H9 (cell line): ENCODE data around the gene SCGB3A2. TPM values are rescaled to one million over a fixed set of nuclear protein-coding genes. Genes with fewer than 3 reads are reported as not detected.

Experiments used
- DNase-seq: peaks from one replicate; pipeline ENCODE4 v3.0.0-alpha.2; 2017
- H2AFZ ChIP-seq: one replicate; pipeline ENCODE4 v1.6.1; 2013; ENCODE audit warnings: mild to moderate bottlenecking, low read length, control low read depth, moderate library complexity
- H2AK5ac ChIP-seq: 2 replicates; pipeline ENCODE4 v1.6.1; 2013; ENCODE audit warnings: low read length, control low read depth, mixed read lengths; ENCODE audit not compliant: insufficient read length
- H2BK120ac ChIP-seq: one replicate; pipeline ENCODE4 v1.6.1; 2013; ENCODE audit warnings: low read depth, mild to moderate bottlenecking, low read length, control low read depth, inconsistent platforms; ENCODE audit not compliant: poor library complexity, severe bottlenecking
- H2BK12ac ChIP-seq: 2 replicates; pipeline ENCODE4 v1.6.1; 2013; ENCODE audit warnings: low read length, control low read depth, mixed read lengths, low read depth; ENCODE audit not compliant: insufficient read length
- H2BK15ac ChIP-seq: 2 replicates; pipeline ENCODE4 v1.6.1; 2013; ENCODE audit warnings: low read depth, low read length, control low read depth
- H2BK20ac ChIP-seq: one replicate; pipeline ENCODE4 v1.6.1; 2013; ENCODE audit warnings: low read depth, mild to moderate bottlenecking, low read length, control low read depth, inconsistent platforms; ENCODE audit not compliant: poor library complexity, severe bottlenecking
- H2BK5ac ChIP-seq: 2 replicates; pipeline ENCODE4 v1.6.1; 2013; ENCODE audit warnings: low read length, control low read depth, mixed read lengths; ENCODE audit not compliant: insufficient read length
- H3K14ac ChIP-seq: 2 replicates; pipeline ENCODE4 v1.6.1; 2013; ENCODE audit warnings: low read length, control low read depth; ENCODE audit not compliant: insufficient read depth
- H3K18ac ChIP-seq: 2 replicates; pipeline ENCODE4 v1.6.1; 2013; ENCODE audit warnings: low read depth, mild to moderate bottlenecking, mixed read lengths, low read length, control low read depth; ENCODE audit not compliant: insufficient read length
- H3K23ac ChIP-seq: 2 replicates; pipeline ENCODE4 v1.6.1; 2013; ENCODE audit warnings: low read length, control low read depth, mixed read lengths, low read depth; ENCODE audit not compliant: insufficient read length
- H3K23me2 ChIP-seq: 2 replicates; pipeline ENCODE4 v1.6.1; 2013; ENCODE audit warnings: low read depth, mild to moderate bottlenecking, mixed read lengths, low read length, control low read depth; ENCODE audit not compliant: insufficient read length, poor library complexity, severe bottlenecking
- H3K27ac ChIP-seq: 2 replicates; pipeline ENCODE4 v1.5.1; 2013; ENCODE audit warnings: low read length, control low read depth, mixed read lengths, low read depth; ENCODE audit not compliant: insufficient read length
- H3K27me3 ChIP-seq: 2 replicates; pipeline ENCODE4 v1.6.1; 2013; ENCODE audit warnings: low read length, control low read depth, inconsistent platforms; ENCODE audit not compliant: insufficient read depth
- H3K4ac ChIP-seq: 2 replicates; pipeline ENCODE4 v1.6.1; 2013; ENCODE audit warnings: low read depth, mild to moderate bottlenecking, control low read depth, inconsistent platforms, low read length, moderate library complexity
- H3K4me1 ChIP-seq: 2 replicates; pipeline ENCODE4 v1.6.1; 2013; ENCODE audit warnings: low read length, control low read depth, inconsistent platforms; ENCODE audit not compliant: insufficient read depth
- H3K4me2 ChIP-seq: 2 replicates; pipeline ENCODE4 v1.6.1; 2013; ENCODE audit warnings: low read length, control low read depth, mixed read lengths; ENCODE audit not compliant: insufficient read length, insufficient read depth
- H3K56ac ChIP-seq: 2 replicates; pipeline ENCODE4 v1.6.1; 2013; ENCODE audit warnings: low read depth, mild to moderate bottlenecking, mixed read lengths, low read length, control low read depth; ENCODE audit not compliant: insufficient read length
- H3K79me1 ChIP-seq: 2 replicates; pipeline ENCODE4 v1.6.1; 2013; ENCODE audit warnings: low read depth, mild to moderate bottlenecking, moderate library complexity, low read length, control low read depth, inconsistent platforms; ENCODE audit not compliant: insufficient read depth, poor library complexity, severe bottlenecking
- H3K79me2 ChIP-seq: 2 replicates; pipeline ENCODE4 v1.6.1; 2013; ENCODE audit warnings: low read length, control low read depth, inconsistent platforms; ENCODE audit not compliant: insufficient read depth
- H3K9ac ChIP-seq: 2 replicates; pipeline ENCODE4 v1.6.1; 2013; ENCODE audit warnings: low read length, control low read depth, mixed read lengths; ENCODE audit not compliant: insufficient read length; ENCODE audit errors: extremely low read depth
- H3K9me3 ChIP-seq: one replicate; pipeline ENCODE4 v1.6.1; 2013; ENCODE audit warnings: low read depth, low read length, inconsistent platforms; ENCODE audit not compliant: control insufficient read depth
- H3T11ph ChIP-seq: one replicate; pipeline ENCODE4 v1.6.1; 2013; ENCODE audit warnings: mild to moderate bottlenecking, low read length, control low read depth, inconsistent platforms
- H4K20me1 ChIP-seq: one replicate; pipeline ENCODE4 v1.6.1; 2013; ENCODE audit not compliant: control insufficient read depth, insufficient read length, insufficient read depth
- H4K5ac ChIP-seq: 2 replicates; pipeline ENCODE4 v1.6.1; 2013; ENCODE audit warnings: low read depth, mild to moderate bottlenecking, mixed read lengths, low read length, control low read depth; ENCODE audit not compliant: insufficient read length
- H4K8ac ChIP-seq: replicated peaks from 2 replicates; pipeline ENCODE4 v1.6.1; 2013; ENCODE audit warnings: low read length, control low read depth, mixed read lengths, low read depth; ENCODE audit not compliant: insufficient read length
- H4K91ac ChIP-seq: 2 replicates; pipeline ENCODE4 v1.6.1; 2013; ENCODE audit warnings: low read depth, mild to moderate bottlenecking, moderate library complexity, mixed read lengths, low read length, control low read depth; ENCODE audit not compliant: insufficient read length
- H3K27ac Mint-ChIP-seq, 3 experiments: 2 replicates in 2 of 3; 3 replicates in 1 of 3; pipeline ENCODE4 v1.8.0; 2020 to 2021; ENCODE audit warnings: mixed read lengths in 3 of 3, mild to moderate bottlenecking in 1 of 3, moderate library complexity in 1 of 3
- H3K27me3 Mint-ChIP-seq: 2 replicates; pipeline ENCODE4 v1.8.0; 2021; ENCODE audit warnings: low read depth, mild to moderate bottlenecking, moderate library complexity, mixed read lengths
- H3K36me3 Mint-ChIP-seq, 3 experiments: 2 replicates in 2 of 3; 3 replicates in 1 of 3; pipeline ENCODE4 v1.8.0; 2020 to 2021; ENCODE audit warnings: low read depth in 3 of 3, mixed read lengths in 3 of 3; ENCODE audit not compliant: insufficient read depth in 1 of 3
- H3K4me1 Mint-ChIP-seq, 2 experiments: 2 replicates each; pipeline ENCODE4 v1.8.0; 2020; ENCODE audit warnings: mixed read lengths in 2 of 2
- H3K4me3 Mint-ChIP-seq, 2 experiments: 2 replicates in 1 of 2; 3 replicates in 1 of 2; pipeline ENCODE4 v1.8.0; 2020 to 2021; ENCODE audit warnings: mild to moderate bottlenecking in 2 of 2, mixed read lengths in 2 of 2, moderate library complexity in 1 of 2
- H3K9me3 Mint-ChIP-seq, 2 experiments: 2 replicates in 1 of 2; 3 replicates in 1 of 2; pipeline ENCODE4 v1.8.0; 2020; ENCODE audit warnings: mild to moderate bottlenecking in 2 of 2, mixed read lengths in 2 of 2, moderate library complexity in 1 of 2
- WGBS: extraction: QIAGEN DNeasy Blood & Tissue Kit; methylation state at CpG from one replicate; pipeline ENCODE4 v1.1.7; 2013; ENCODE audit warnings: missing lambda C conversion rate, low lambda C conversion rate, mixed read lengths; ENCODE audit not compliant: insufficient read length; ENCODE audit errors: extremely low coverage; 5-methylcytosine and 5-hydroxymethylcytosine counted together
- total RNA-seq: library from RNA; stranded (reverse); gene quantifications from 2 replicates; pipeline ENCODE4 v1.2.1, GENCODE V29; 2021
- TF ChIP-seq, protein P1 (sequence below): fragments of 200-600 bp; sonication (generic); conservative IDR thresholded peaks from 3 replicates; pipeline ENCODE4 v1.8.0; 2021; ENCODE audit warnings: antibody characterized with exemption, mild to moderate bottlenecking

The SCGB3A2 gene
- total RNA-seq, 1 experiment from 2014 or later = 66.0 TPM

DNA sequence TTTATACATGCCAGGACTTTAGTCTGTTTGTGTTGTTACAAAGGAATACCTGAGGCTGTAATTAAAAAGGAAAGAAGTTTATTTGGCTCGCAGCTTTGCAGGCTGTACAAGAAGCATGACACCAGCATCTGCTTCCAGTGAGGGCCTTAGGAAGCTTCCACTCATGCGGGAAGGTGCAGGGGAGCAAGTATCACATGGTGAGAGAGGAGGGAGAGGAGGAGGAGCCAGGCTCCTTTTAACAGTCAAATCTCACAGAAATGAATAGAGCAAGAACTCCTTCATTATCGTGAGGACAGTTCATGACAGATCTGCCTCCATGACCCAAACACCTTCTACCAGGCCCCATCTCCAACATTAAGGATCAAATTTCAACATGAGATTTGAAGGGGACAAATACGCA is 46.5 kb downstream of the SCGB3A2 start:
- peaks cover 3 to 4% of the 10 kb centered on the region in 2 experiments; a peak in 2 of 5 replicates for H3K9me3 Mint-ChIP-seq

More for the DNA sequence above, 46.5 kb downstream of the SCGB3A2 start:
- no peaks in the 10 kb centered on the region for H3K79me1 ChIP-seq
- H3K4me1 Mint-ChIP-seq = peaks cover 4% of the 10 kb centered on the region in 2 experiments
- H2BK5ac ChIP-seq = no peak overlapping the region
- H3K9me3 ChIP-seq = no peaks in the 10 kb centered on the region
- no peak overlapping the region for H4K91ac ChIP-seq
- TF ChIP-seq, protein P1, sequence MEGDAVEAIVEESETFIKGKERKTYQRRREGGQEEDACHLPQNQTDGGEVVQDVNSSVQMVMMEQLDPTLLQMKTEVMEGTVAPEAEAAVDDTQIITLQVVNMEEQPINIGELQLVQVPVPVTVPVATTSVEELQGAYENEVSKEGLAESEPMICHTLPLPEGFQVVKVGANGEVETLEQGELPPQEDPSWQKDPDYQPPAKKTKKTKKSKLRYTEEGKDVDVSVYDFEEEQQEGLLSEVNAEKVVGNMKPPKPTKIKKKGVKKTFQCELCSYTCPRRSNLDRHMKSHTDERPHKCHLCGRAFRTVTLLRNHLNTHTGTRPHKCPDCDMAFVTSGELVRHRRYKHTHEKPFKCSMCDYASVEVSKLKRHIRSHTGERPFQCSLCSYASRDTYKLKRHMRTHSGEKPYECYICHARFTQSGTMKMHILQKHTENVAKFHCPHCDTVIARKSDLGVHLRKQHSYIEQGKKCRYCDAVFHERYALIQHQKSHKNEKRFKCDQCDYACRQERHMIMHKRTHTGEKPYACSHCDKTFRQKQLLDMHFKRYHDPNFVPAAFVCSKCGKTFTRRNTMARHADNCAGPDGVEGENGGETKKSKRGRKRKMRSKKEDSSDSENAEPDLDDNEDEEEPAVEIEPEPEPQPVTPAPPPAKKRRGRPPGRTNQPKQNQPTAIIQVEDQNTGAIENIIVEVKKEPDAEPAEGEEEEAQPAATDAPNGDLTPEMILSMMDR = no peak
- no peak overlapping the region for H3K27ac ChIP-seq
- H3K4me3 Mint-ChIP-seq = no peak overlapping the region
- DNase-seq = no peak
- H4K20me1 ChIP-seq = no peaks in the 10 kb centered on the region
- no peak overlapping the region for H3K56ac ChIP-seq
- H3K36me3 Mint-ChIP-seq = peaks cover 0 to 5% (median 0%) of the 10 kb centered on the region in 3 experiments; a peak in 2 of 7 replicates
- no peak overlapping the region for H2BK12ac ChIP-seq
- H3K27me3 Mint-ChIP-seq = peaks cover 2% of the 10 kb centered on the region; the same call in 1 of the 2 replicates
- H3T11ph ChIP-seq = no peak overlapping the region
- H3K18ac ChIP-seq = no peak overlapping the region
- H2BK120ac ChIP-seq = no peak overlapping the region
- no peak overlapping the region for H3K27ac Mint-ChIP-seq
- H3K23me2 ChIP-seq = no peaks in the 10 kb centered on the region
- no peak overlapping the region for H2BK15ac ChIP-seq
- H4K5ac ChIP-seq = no peak overlapping the region
- H3K27me3 ChIP-seq = no peaks in the 10 kb centered on the region
- H2AFZ ChIP-seq = no peak overlapping the region
- H3K4me1 ChIP-seq = 0 out of 2 replicates have a peak, but pooled peaks cover 2% of the 10 kb centered on the region
- no peak overlapping the region for H2BK20ac ChIP-seq
- no peak overlapping the region for H3K9ac ChIP-seq
- H3K79me2 ChIP-seq = no peaks in the 10 kb centered on the region
- no peak overlapping the region for H2AK5ac ChIP-seq
- no peak overlapping the region for H3K4me2 ChIP-seq
- no peak overlapping the region for H4K8ac ChIP-seq
- WGBS = no CpG with 5 or more reads among the region's 4 CpGs
- no peak overlapping the region for H3K23ac ChIP-seq
- no peak overlapping the region for H3K4ac ChIP-seq
- no peak overlapping the region for H3K14ac ChIP-seq
